ENCODE results near the gene CENPC.
"Not testable (repeated sequence)": the region's sequence is repeated elsewhere in the genome, so short reads cannot be mapped to it uniquely, and the experiment has no call there.

CENPC gene

GRCh38 chr4:67533112-67533511 is 12.2 kb downstream of the CENPC start:
- TF ChIP-seq CTCF (IDR thresholded peaks at IDR 0.05) (no peak), ZFX (IDR thresholded peaks at IDR 0.05; ENCODE audit: borderline replicate concordance) (no peak)
- no peak overlapping the region for H3K27ac ChIP-seq

- H3K27ac ChIP-seq, result not testable (repeated sequence)
Measured at GRCh38 chr4:67532397-67532796, 12.9 kb downstream of the CENPC start.

- TF ChIP-seq ZFX (IDR thresholded peaks at IDR 0.05; ENCODE audit: borderline replicate concordance), result no peak
- no peak for TF ChIP-seq CTCF (IDR thresholded peaks at IDR 0.05)
Measured at GRCh38 chr4:67531379-67531962, 13.8 kb downstream of the CENPC start.

GRCh38 chr4:67524140-67524539 is 21.2 kb downstream of the CENPC start:
- not testable (repeated sequence) for H3K27ac ChIP-seq

More at GRCh38 chr4:67531379-67531962, 13.8 kb downstream of the CENPC start:
- H3K27ac ChIP-seq, result no peak overlapping the region

- TF ChIP-seq CTCF (IDR thresholded peaks at IDR 0.05) (no peak), ZFX (IDR thresholded peaks at IDR 0.05; ENCODE audit: borderline replicate concordance) (no peak)
- H3K27ac ChIP-seq, result no peak overlapping the region
Measured at GRCh38 chr4:67522851-67523671, 22.2 kb downstream of the CENPC start.

- TF ChIP-seq CTCF (IDR thresholded peaks at IDR 0.05) (no peak), ZFX (IDR thresholded peaks at IDR 0.05; ENCODE audit: borderline replicate concordance) (no peak)
- no peak overlapping the region for H3K27ac ChIP-seq
Measured at GRCh38 chr4:67522230-67522629, 23.1 kb downstream of the CENPC start.

- TF ChIP-seq ZFX (IDR thresholded peaks at IDR 0.05; ENCODE audit: borderline replicate concordance) (no peak), CTCF (IDR thresholded peaks at IDR 0.05) (no peak)
Measured at GRCh38 chr4:67521506-67521905, 23.8 kb downstream of the CENPC start.

GRCh38 chr4:67520141-67520540 is 25.2 kb downstream of the CENPC start:
- no peak for TF ChIP-seq ZFX (IDR thresholded peaks at IDR 0.05; ENCODE audit: borderline replicate concordance)
- TF ChIP-seq CTCF (IDR thresholded peaks at IDR 0.05), result no peak
- H3K27ac ChIP-seq, result no peak overlapping the region

More at GRCh38 chr4:67521506-67521905, 23.8 kb downstream of the CENPC start:
- H3K27ac ChIP-seq, result no peak overlapping the region

All from 22Rv1 (cell line).